ENCODE data around the gene CMTR1.

The CMTR1 gene

DNA sequence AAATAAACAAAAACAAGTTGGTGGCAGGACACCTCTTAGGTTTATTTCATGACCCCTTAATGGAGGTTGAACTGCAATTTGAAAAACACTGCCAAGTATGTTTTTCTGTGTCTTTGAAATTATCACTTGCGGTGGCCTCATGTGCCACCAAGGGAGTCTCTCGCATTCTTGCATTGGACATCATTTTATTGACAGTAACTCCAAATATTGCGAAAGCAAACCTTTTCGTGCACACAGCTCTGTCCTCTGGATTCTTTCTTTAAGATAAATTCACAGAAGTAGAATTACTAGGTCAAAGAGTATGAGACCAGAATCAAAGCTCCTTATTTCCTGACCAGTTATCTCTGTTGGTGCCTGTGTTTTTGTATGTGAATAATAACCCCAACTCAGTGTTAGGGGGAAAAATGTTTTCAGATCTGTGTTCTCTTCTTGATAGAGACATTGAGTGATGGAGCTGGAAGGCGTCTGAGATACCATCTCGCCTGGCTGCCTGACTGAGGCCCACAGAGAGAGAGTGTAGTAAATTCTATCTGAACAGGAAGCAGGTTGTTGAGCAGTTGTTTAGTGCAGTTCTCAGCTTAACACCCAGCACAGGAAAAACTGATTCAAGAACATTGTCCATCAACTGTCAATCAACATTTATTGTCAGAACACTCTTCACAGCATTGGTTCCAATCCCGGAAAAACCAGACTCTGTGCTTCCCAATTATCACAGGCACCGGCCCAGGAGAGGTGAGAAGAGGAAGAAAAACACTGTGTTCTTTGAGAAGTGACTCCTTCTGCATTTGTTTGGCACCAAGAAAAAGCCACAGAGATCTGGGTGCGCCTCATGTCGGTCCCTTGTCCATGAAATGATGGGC, 68.8 kb downstream of the CMTR1 start:
- TF ChIP-seq, protein P1, sequence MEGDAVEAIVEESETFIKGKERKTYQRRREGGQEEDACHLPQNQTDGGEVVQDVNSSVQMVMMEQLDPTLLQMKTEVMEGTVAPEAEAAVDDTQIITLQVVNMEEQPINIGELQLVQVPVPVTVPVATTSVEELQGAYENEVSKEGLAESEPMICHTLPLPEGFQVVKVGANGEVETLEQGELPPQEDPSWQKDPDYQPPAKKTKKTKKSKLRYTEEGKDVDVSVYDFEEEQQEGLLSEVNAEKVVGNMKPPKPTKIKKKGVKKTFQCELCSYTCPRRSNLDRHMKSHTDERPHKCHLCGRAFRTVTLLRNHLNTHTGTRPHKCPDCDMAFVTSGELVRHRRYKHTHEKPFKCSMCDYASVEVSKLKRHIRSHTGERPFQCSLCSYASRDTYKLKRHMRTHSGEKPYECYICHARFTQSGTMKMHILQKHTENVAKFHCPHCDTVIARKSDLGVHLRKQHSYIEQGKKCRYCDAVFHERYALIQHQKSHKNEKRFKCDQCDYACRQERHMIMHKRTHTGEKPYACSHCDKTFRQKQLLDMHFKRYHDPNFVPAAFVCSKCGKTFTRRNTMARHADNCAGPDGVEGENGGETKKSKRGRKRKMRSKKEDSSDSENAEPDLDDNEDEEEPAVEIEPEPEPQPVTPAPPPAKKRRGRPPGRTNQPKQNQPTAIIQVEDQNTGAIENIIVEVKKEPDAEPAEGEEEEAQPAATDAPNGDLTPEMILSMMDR (conservative IDR thresholded peaks at IDR 0.05), result no peak
- no peak for TF ChIP-seq ZFX (IDR thresholded peaks at IDR 0.05)
- H3K27ac ChIP-seq, result no peak overlapping the region

DNA sequence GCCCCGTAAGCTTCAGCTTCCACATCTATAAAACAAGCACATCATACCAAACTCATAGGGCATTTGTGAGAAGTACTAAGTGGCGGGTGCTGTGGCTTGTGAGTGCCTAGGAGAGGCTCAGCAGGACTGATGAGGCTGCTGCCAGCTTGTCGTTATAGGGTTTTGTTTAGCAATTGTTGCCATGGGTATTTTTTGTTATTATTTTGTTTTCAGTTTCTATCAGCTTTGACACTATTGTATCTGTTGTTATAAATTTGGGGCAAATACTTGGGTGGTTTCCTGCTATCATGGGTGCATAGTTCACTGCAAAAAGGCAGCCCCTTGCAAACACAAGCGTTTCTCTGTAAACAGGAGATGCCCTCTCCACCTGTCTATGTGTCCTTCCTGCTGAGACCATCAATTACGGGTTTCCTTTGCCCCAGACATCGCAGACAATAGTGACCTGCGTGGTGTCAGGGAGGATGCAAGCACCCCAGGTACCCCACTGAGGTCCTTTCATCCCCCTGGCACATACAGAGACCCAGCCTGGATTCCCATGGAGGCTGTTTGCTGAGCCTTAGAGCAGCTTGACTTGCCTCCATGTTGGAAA, 69.8 kb downstream of the CMTR1 start:
- TF ChIP-seq, protein P1 (conservative IDR thresholded peaks at IDR 0.05), result no peak
- no peak for TF ChIP-seq ZFX (IDR thresholded peaks at IDR 0.05)
- no peak overlapping the region for H3K27ac ChIP-seq

DNA sequence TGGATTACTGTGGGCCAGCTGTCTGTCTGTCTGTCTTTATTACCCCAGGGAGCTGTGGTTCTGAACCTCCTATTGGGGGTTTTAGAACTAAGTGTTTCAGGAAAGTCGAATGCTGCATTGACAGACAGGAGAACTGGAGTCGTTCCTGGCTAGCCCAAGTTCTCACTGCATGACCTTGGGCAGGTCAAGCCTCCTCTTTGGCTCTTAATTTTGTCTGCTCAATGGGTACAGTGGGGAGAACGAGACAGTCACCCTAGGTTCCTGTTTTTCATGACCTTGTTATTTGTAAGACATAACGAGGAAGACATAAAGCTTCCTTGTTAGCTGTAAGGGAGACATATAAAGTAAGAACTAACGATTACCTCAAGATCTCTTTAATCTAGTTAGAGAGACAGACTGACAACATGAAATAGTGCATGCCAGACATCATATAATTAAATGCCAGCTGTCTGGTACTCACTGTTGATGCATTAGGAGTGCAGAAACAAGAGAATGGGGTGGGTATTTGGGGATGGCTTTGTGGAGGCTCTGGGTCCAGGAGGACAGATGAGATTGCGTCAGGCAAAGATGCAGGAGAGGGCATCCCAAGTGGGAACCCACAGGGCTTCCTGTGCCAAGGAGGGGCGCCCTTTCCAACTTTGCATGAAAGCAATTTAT, 70.4 kb downstream of the CMTR1 start:
- H3K27ac ChIP-seq, result no peak overlapping the region
- TF ChIP-seq, protein P1 (conservative IDR thresholded peaks at IDR 0.05), result no peak
- TF ChIP-seq ZFX (IDR thresholded peaks at IDR 0.05), result no peak

DNA sequence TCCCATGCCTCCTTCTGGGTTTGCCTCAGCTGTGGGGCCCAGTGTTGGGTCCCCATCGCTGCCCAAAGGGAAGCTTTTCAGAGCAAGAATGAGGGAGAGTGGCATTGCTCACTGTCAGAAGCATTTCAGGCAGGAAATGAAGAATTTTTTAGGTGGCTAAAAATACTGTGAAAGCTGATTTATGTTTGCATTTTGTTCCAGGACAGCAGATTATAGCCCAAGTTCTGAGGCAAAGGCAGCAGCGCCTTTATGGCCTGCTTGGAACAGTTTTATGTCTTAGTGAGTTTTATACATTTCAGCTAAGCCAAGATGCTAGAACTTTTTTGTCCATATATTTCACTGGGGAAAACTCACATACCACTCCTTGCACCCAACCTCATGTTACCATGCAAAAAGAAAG, 71.0 kb downstream of the CMTR1 start:
- no peak for TF ChIP-seq ZFX (IDR thresholded peaks at IDR 0.05)
- TF ChIP-seq, protein P1 (conservative IDR thresholded peaks at IDR 0.05), result no peak
- H3K27ac ChIP-seq, result no peak overlapping the region

DNA sequence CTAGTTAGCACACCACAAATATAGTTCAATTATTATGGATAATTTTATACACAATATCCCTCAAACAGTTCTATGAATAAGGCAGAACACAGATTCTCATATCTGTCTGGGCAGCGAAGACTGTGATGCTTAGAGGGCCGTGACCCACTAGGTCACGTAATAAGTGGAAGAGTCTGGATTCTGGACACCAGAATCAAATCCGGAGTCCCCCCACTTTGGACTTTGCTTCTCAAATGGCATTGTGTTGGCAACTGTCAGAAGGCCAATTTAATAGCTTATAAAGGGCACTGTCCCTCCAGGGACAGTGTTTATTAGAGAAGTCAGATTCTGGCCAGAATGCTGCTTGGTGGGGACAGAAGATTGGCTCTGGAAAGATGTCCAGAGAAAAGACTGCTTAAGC, 73.5 kb downstream of the CMTR1 start:
- TF ChIP-seq, protein P1 (conservative IDR thresholded peaks at IDR 0.05), result no peak
- TF ChIP-seq ZFX (IDR thresholded peaks at IDR 0.05), result no peak
- H3K27ac ChIP-seq, result no peak overlapping the region

- H3K27ac ChIP-seq, result no peak overlapping the region
These were observed 74.1 kb downstream of the CMTR1 start for GRCh38 chr6:37507077-37507476.

More at GRCh38 chr6:37507077-37507476, 74.1 kb downstream of the CMTR1 start:
- TF ChIP-seq, protein P1 (conservative IDR thresholded peaks at IDR 0.05), result no peak
- TF ChIP-seq ZFX (IDR thresholded peaks at IDR 0.05), result no peak
